NCI-H146 treated with DMSO at 0.1 percent for 48 hours (cell line): ENCODE data around the gene SLC9B2.
"Not testable (repeated sequence)": the region's sequence is repeated elsewhere in the genome, so short reads cannot be mapped to it uniquely, and the experiment has no call there.

Experiments
- DNase-seq: peaks from one replicate; lab custom pipeline; 2025; ENCODE audit not compliant: unreplicated experiment; lab: John Stamatoyannopoulos, UW

SLC9B2 gene

GRCh38 chr4:103019308-103020124 lies 57.0 kb downstream of the SLC9B2 start, which contains the start of gene SLC9B1:
TSS of gene SLC9B1 (minus strand) at chr4:103019705. CDS start at chr4:102991711, 27,994 bp downstream.
- DNase-seq = peak; percentile 34

- DNase-seq = no peak
Measured at GRCh38 chr4:103018391-103019307, 57.9 kb downstream of the SLC9B2 start.

GRCh38 chr4:103012551-103012950 lies 64.0 kb downstream of the SLC9B2 start:
- DNase-seq = no peak

GRCh38 chr4:103012060-103012459 lies 64.5 kb downstream of the SLC9B2 start:
- DNase-seq = no peak

GRCh38 chr4:103011378-103012025 lies 65.1 kb downstream of the SLC9B2 start:
- DNase-seq = no peak

- DNase-seq = no peak
Measured at GRCh38 chr4:103010804-103011203, 65.8 kb downstream of the SLC9B2 start.

GRCh38 chr4:103008875-103009729 lies 67.5 kb downstream of the SLC9B2 start:
- DNase-seq = no peak

- no peak for DNase-seq
Measured at GRCh38 chr4:103002551-103002950, 74.0 kb downstream of the SLC9B2 start.

GRCh38 chr4:102994803-102995202 lies 81.8 kb downstream of the SLC9B2 start:
- DNase-seq = no peak

- not testable (repeated sequence) for DNase-seq
Measured at GRCh38 chr4:102993985-102994384, 82.6 kb downstream of the SLC9B2 start.

- DNase-seq = no peak
Measured at GRCh38 chr4:102988429-102989020, 88.0 kb downstream of the SLC9B2 start.

- DNase-seq = no peak
Measured at GRCh38 chr4:102981005-102981404, 95.6 kb downstream of the SLC9B2 start.
